Esophagus squamous epithelium (tissue), 5 donors: ENCODE measurements around the gene UVRAG. TPM values are rescaled to one million over a fixed set of nuclear protein-coding genes. Genes with fewer than 3 reads are reported as not detected.
A peak's percentile ranks its signal among the peaks of the same experiment; 100 is the strongest.

ENCODE experiments used
- DNase-seq: peaks from one replicate; lab custom pipeline; 2025; lab: John Stamatoyannopoulos, UW
- H3K27ac ChIP-seq, 4 donors: fragments of 200-600 bp; sonication (generic); one replicate each; pipeline ENCODE4 v1.5.1; 2016 to 2019; ENCODE audit warnings: mild to moderate bottlenecking in 1 of 4
- H3K27me3 ChIP-seq, 4 donors: fragments of 200-600 bp; sonication (generic); 1 replicate in 3 of 4; 2 replicates in 1 of 4; pipeline versions ENCODE4 v1.5.1 to v1.6.0; 2017 to 2021; ENCODE audit warnings: antibody characterized with exemption in 1 of 4
- H3K36me3 ChIP-seq, 3 donors: fragments of 200-600 bp; sonication (generic); one replicate each; pipeline ENCODE4 v1.5.1; 2016 to 2019
- H3K4me1 ChIP-seq, 3 donors: fragments of 200-600 bp; sonication (generic); one replicate each; pipeline ENCODE4 v1.5.1; 2017 to 2019
- H3K4me3 ChIP-seq, 4 donors: fragments of 200-600 bp; sonication (generic); 1 replicate in 3 of 4; 2 replicates in 1 of 4; pipeline ENCODE4 v1.5.1; 2016 to 2019; ENCODE audit warnings: mild to moderate bottlenecking in 2 of 4, moderate library complexity in 1 of 4
- H3K9me3 ChIP-seq, 3 donors: fragments of 200-600 bp; sonication (generic); one replicate each; pipeline ENCODE4 v1.5.1; 2016 to 2019
- CTCF ChIP-seq, 6 experiments: fragments of 450-650 bp in 4 of 6; fragments of 200-600 bp in 2 of 6; sonication (generic) in 2 of 6; IDR thresholded peaks; one replicate each; pipeline ENCODE4 v1.5.1; 2016 to 2019; ENCODE audit warnings: antibody characterized with exemption in 6 of 6, mild to moderate bottlenecking in 4 of 6, moderate library complexity in 4 of 6
- POLR2A ChIP-seq, 4 donors: fragments of 450-650 bp; IDR thresholded peaks; one replicate each; pipeline ENCODE4 v1.6.1; 2017; ENCODE audit warnings: antibody characterized with exemption in 4 of 4, mild to moderate bottlenecking in 4 of 4, moderate library complexity in 3 of 4
- WGBS, 2 donors: methylation state at CpG; one replicate each; pipeline ENCODE4 v1.1.5; 2018; 5-methylcytosine and 5-hydroxymethylcytosine counted together
- intact Hi-C: fragments of 100-400 bp; cut with DNase I; formaldehyde crosslinking; loops from one replicate; pipeline ENCODE4 v1.15.0; 2022
- total RNA-seq, 4 donors: library from RNA; depleted of rRNA; stranded (reverse); fragments of >200 nt; gene quantifications; one replicate each; pipeline ENCODE4 v1.1.0, GENCODE V29; 2016
- donor health status: DM: yes; HTN: yes; CAD: no.

UVRAG gene
- total RNA-seq, 4 donors from 2014 or later, result 3.5 to 15.4 (median 8.5) TPM

GRCh38 chr11:75859614-75860013, 44.6 kb downstream of the UVRAG start:
- WGBS, 2 donors, result 97 to 98% methylated on average over 2 of the region's 2 CpGs
- Histone ChIP-seq H3K36me3 (peaks cover 0 to 12% (median 0%) of the 10 kb centered on the region in 3 donors), H3K4me3 (no peak overlapping the region), H3K27me3 (no peaks in the 10 kb centered on the region), H3K4me1 (peaks cover 0 to 22% (median 0%) of the 10 kb centered on the region in 3 donors), H3K9me3 (no peaks in the 10 kb centered on the region), H3K27ac (no peak overlapping the region)
- no peak for DNase-seq
- TF ChIP-seq CTCF (IDR thresholded peaks at IDR 0.05) (no peak), POLR2A (IDR thresholded peaks at IDR 0.05) (no peak)
- intact Hi-C loops, result no loop called here

GRCh38 chr11:75862437-75862836, 47.4 kb downstream of the UVRAG start:
- intact Hi-C loops, result no loop called here
- H3K36me3 ChIP-seq, result peaks cover 0 to 12% (median 0%) of the 10 kb centered on the region in 3 donors
- H3K4me1 ChIP-seq, result peaks cover 0 to 16% (median 0%) of the 10 kb centered on the region in 3 donors
- H3K9me3 ChIP-seq, result no peaks in the 10 kb centered on the region
- WGBS, 2 donors, result 94 to 100% methylated on average over 2 of the region's 2 CpGs
- H3K4me3 ChIP-seq, result no peak overlapping the region
- TF ChIP-seq POLR2A (IDR thresholded peaks at IDR 0.05), result no peak
- TF ChIP-seq CTCF (IDR thresholded peaks at IDR 0.05), result no peak
- no peak overlapping the region for H3K27ac ChIP-seq
- H3K27me3 ChIP-seq, result no peaks in the 10 kb centered on the region
- no peak for DNase-seq

- H3K4me3 ChIP-seq, result no peak overlapping the region
- H3K27me3 ChIP-seq, result no peaks in the 10 kb centered on the region
- no peaks in the 10 kb centered on the region for H3K9me3 ChIP-seq
- peak; percentile 65 to 85 (median 76) for TF ChIP-seq CTCF (IDR thresholded peaks at IDR 0.05)
- TF ChIP-seq POLR2A (IDR thresholded peaks at IDR 0.05), result no peak
- H3K4me1 ChIP-seq, result peaks cover 0 to 23% (median 0%) of the 10 kb centered on the region in 3 donors
- intact Hi-C loops, result loop anchor here (5.0 kb wide), 1 partner anchor 66 kb away; no protein-coding TSS in a partner anchor
- 34 to 37% methylated on average over 6 of the region's 6 CpGs for WGBS, 2 donors
- H3K27ac ChIP-seq, result no peak overlapping the region
- DNase-seq, result no peak
- H3K36me3 ChIP-seq, result peaks cover 0 to 5% (median 0%) of the 10 kb centered on the region in 3 donors
Measured at GRCh38 chr11:75867778-75868374, 52.9 kb downstream of the UVRAG start.

- Histone ChIP-seq H3K27me3 (no peaks in the 10 kb centered on the region), H3K27ac (no peak overlapping the region), H3K36me3 (no peaks in the 10 kb centered on the region), H3K4me1 (peaks cover 0 to 23% (median 0%) of the 10 kb centered on the region in 3 donors), H3K4me3 (no peak overlapping the region), H3K9me3 (no peaks in the 10 kb centered on the region)
- no peak for DNase-seq
- WGBS, 2 donors, result 50 to 67% methylated on average over 1 of the region's 1 CpG
- TF ChIP-seq POLR2A (IDR thresholded peaks at IDR 0.05) (no peak), CTCF (IDR thresholded peaks at IDR 0.05) (no peak)
- intact Hi-C loops, result loop anchor here (5.0 kb wide), 1 partner anchor 67 kb away; no protein-coding TSS in a partner anchor
Measured at GRCh38 chr11:75868990-75869389, 54.0 kb downstream of the UVRAG start.

- Histone ChIP-seq H3K4me3 (no peak overlapping the region), H3K36me3 (no peaks in the 10 kb centered on the region), H3K27ac (no peak overlapping the region), H3K4me1 (peaks cover 0 to 23% (median 0%) of the 10 kb centered on the region in 3 donors), H3K9me3 (no peaks in the 10 kb centered on the region), H3K27me3 (no peaks in the 10 kb centered on the region)
- DNase-seq, result no peak
- intact Hi-C loops, result loop anchor here (5.0 kb wide), 1 partner anchor 68 kb away; no protein-coding TSS in a partner anchor
- TF ChIP-seq POLR2A (IDR thresholded peaks at IDR 0.05) (no peak), CTCF (IDR thresholded peaks at IDR 0.05) (no peak)
- WGBS, 2 donors, result 95 to 96% methylated on average over 1 of the region's 1 CpG
Measured at GRCh38 chr11:75869661-75870455, 54.8 kb downstream of the UVRAG start.
